HCT116 (cell line): Measurements from ENCODE around the gene FAM20C. TPM values are rescaled to one million over a fixed set of nuclear protein-coding genes. Genes with fewer than 3 reads are reported as not detected.

Experiments used
- ATAC-seq: fragments of 200-7000 bp; cut with Tn5 transposase; 2 replicates; pipeline ENCODE4 v1.9.1; 2020; ENCODE audit warnings: mild to moderate bottlenecking, moderate library complexity
- BruUV-seq: library from RNA; stranded (reverse); fragments of 400-500 nt; replicated peaks from 2 replicates; lab custom pipeline; 2021; lab: Mats Ljungman, UMichigan
- CTCF ChIA-PET: fragments of 300-600 bp; sonication (Branson Sonifier 250); formaldehyde crosslinking; loops from one replicate; lab custom pipeline; 2021; ENCODE audit warnings: antibody characterized with exemption; lab: Charles Lee
- POLR2A ChIA-PET: fragments of 300-600, 350-600 bp; sonication (Branson Sonifier 250); formaldehyde crosslinking; loops from one replicate; lab custom pipeline; 2021; ENCODE audit warnings: antibody characterized with exemption; lab: Charles Lee
- RAD21 ChIA-PET, 2 experiments: fragments of 300-600 bp; sonication (Branson Sonifier 250); formaldehyde crosslinking; loops; one replicate each; lab custom pipeline; 2023; ENCODE audit warnings: low total read pairs in 2 of 2; ENCODE audit not compliant: uncharacterized antibody in 2 of 2, unreplicated experiment in 2 of 2, low non-redundant PET in 1 of 2; lab: Charles Lee
- DNase-seq: peaks from one replicate; pipeline ENCODE4 v3.0.0-alpha.2; 2010; ENCODE audit warnings: low read depth, low spot score
- H2AFZ ChIP-seq: fragments of 200-600 bp; shearing (Covaris generic), sonication (generic); 2 replicates; pipeline ENCODE4 v1.6.1; 2017; ENCODE audit warnings: low read depth, mixed run types, mixed read lengths, antibody characterized with exemption, low read length; ENCODE audit not compliant: poor library complexity, severe bottlenecking
- H3K27ac ChIP-seq: 2 replicates; pipeline ENCODE4 v1.5.1; 2012; ENCODE audit warnings: low read depth, low read length
- H3K27me3 ChIP-seq: fragments of 200-600 bp; sonication (generic); 2 replicates; pipeline ENCODE4 v1.6.1; 2016; ENCODE audit warnings: mixed run types, low read length, mixed read lengths; ENCODE audit not compliant: insufficient read depth
- H3K36me3 ChIP-seq, 2 experiments: fragments of 200-500 bp in 1 of 2; fragments of 200-600 bp in 1 of 2; sonication (Bioruptor generic) in 1 of 2; sonication (generic) in 1 of 2; 2 replicates each; pipeline versions ENCODE4 v1.5.1 to v1.6.1; 2014 to 2016; ENCODE audit warnings: low read length in 2 of 2, inconsistent platforms in 1 of 2, mixed read lengths in 1 of 2, mixed run types in 1 of 2; ENCODE audit not compliant: insufficient read depth in 2 of 2, control insufficient read depth in 1 of 2
- H3K4me1 ChIP-seq, 2 experiments: fragments of 200-600 bp in 1 of 2; sonication (generic) in 1 of 2; 2 replicates each; pipeline versions ENCODE4 v1.5.1 to v1.6.1; 2012 to 2017; ENCODE audit warnings: low read length in 2 of 2, inconsistent platforms in 1 of 2, mild to moderate bottlenecking in 1 of 2, mixed read lengths in 1 of 2, mixed run types in 1 of 2, moderate library complexity in 1 of 2; ENCODE audit not compliant: insufficient read depth in 2 of 2, control insufficient read depth in 1 of 2
- H3K4me2 ChIP-seq: fragments of 200-600 bp; sonication (generic); 2 replicates; pipeline ENCODE4 v1.6.1; 2017; ENCODE audit warnings: mixed run types, low read length, mixed read lengths
- H3K4me3 ChIP-seq, 2 experiments: fragments of 200-600 bp in 1 of 2; sonication (generic) in 1 of 2; replicated peaks in 1 of 2; 2 replicates each; pipeline ENCODE4 v1.5.1; 2011 to 2016; ENCODE audit warnings: low read length in 2 of 2, control low read depth in 1 of 2, low read depth in 1 of 2, mild to moderate bottlenecking in 1 of 2, mixed read lengths in 1 of 2, mixed run types in 1 of 2
- H3K79me2 ChIP-seq: fragments of 200-600 bp; sonication (generic); 2 replicates; pipeline ENCODE4 v1.6.1; 2017; ENCODE audit warnings: mild to moderate bottlenecking, mixed run types, low read length, moderate library complexity, mixed read lengths; ENCODE audit not compliant: insufficient read depth
- H3K9ac ChIP-seq: fragments of 200-600 bp; sonication (generic); 2 replicates; pipeline ENCODE4 v1.6.1; 2016; ENCODE audit warnings: low read length, mixed read lengths
- H3K9me2 ChIP-seq: fragments of 200-600 bp; sonication (generic), shearing (Covaris generic); 2 replicates; pipeline ENCODE4 v1.6.1; 2017; ENCODE audit warnings: mixed run types, mild to moderate bottlenecking, moderate library complexity; ENCODE audit not compliant: insufficient read depth
- H3K9me3 ChIP-seq, 2 experiments: fragments of 200-500 bp in 1 of 2; fragments of 200-600 bp in 1 of 2; sonication (Bioruptor generic) in 1 of 2; sonication (generic) in 1 of 2; 2 replicates each; pipeline ENCODE4 v1.6.1; 2014 to 2017; ENCODE audit warnings: low read length in 2 of 2, mixed read lengths in 2 of 2, inconsistent platforms in 1 of 2, low read depth in 1 of 2, mild to moderate bottlenecking in 1 of 2, mixed run types in 1 of 2, moderate library complexity in 1 of 2; ENCODE audit not compliant: control insufficient read depth in 1 of 2, insufficient read depth in 1 of 2
- H4K20me1 ChIP-seq: fragments of 200-600 bp; sonication (generic), shearing (Covaris generic); 2 replicates; pipeline ENCODE4 v1.6.1; 2017; ENCODE audit warnings: mixed run types, mild to moderate bottlenecking, moderate library complexity; ENCODE audit not compliant: insufficient read depth
- FOSL1 ChIP-seq: IDR thresholded peaks from 2 replicates; pipeline ENCODE4 v1.6.1; 2012; ENCODE audit warnings: low read depth
- POLR2A ChIP-seq: IDR thresholded peaks from 2 replicates; pipeline ENCODE4 v1.7.0; 2011; ENCODE audit warnings: borderline replicate concordance; ENCODE audit not compliant: insufficient read depth, insufficient read length; ENCODE audit errors: extremely low read depth
- REST ChIP-seq: IDR thresholded peaks from 2 replicates; pipeline ENCODE4 v1.6.1; 2012; ENCODE audit warnings: low read depth
- TCF7L2 ChIP-seq: IDR thresholded peaks from 2 replicates; pipeline ENCODE4 v1.7.0; 2011; ENCODE audit warnings: borderline replicate concordance, inconsistent platforms; ENCODE audit not compliant: insufficient read depth, insufficient read length; ENCODE audit errors: extremely low read depth
- ZBTB33 ChIP-seq: IDR thresholded peaks from 2 replicates; pipeline ENCODE4 v1.6.1; 2011; ENCODE audit warnings: mild to moderate bottlenecking, low read length, moderate library complexity; ENCODE audit not compliant: insufficient replicate concordance; ENCODE audit errors: extremely low read depth
- intact Hi-C: fragments of 100-400 bp; cut with micrococcal nuclease; formaldehyde crosslinking; loops from 2 replicates; pipeline ENCODE4 v1.10.0; 2022
- total RNA-seq: library from RNA; stranded (reverse); gene quantifications from one replicate; pipeline ENCODE4 v1.2.1, GENCODE V29; 2021; ENCODE audit not compliant: unreplicated experiment
- TF ChIP-seq, protein P1 (sequence below), 3 experiments: fragments of 200-600 bp in 1 of 3; sonication (generic) in 1 of 3; IDR thresholded peaks in 2 of 3; conservative IDR thresholded peaks in 1 of 3; 2 replicates each; pipeline ENCODE4 v1.5.1; 2012 to 2017; ENCODE audit warnings: low read depth in 2 of 3, low read length in 2 of 3, antibody characterized with exemption in 1 of 3, borderline replicate concordance in 1 of 3, control low read depth in 1 of 3, mild to moderate bottlenecking in 1 of 3, mixed read lengths in 1 of 3, mixed run types in 1 of 3, moderate library complexity in 1 of 3; ENCODE audit not compliant: insufficient read depth in 1 of 3

Gene FAM20C
- total RNA-seq, 1 experiment from 2014 or later, result 27.1 TPM

DNA sequence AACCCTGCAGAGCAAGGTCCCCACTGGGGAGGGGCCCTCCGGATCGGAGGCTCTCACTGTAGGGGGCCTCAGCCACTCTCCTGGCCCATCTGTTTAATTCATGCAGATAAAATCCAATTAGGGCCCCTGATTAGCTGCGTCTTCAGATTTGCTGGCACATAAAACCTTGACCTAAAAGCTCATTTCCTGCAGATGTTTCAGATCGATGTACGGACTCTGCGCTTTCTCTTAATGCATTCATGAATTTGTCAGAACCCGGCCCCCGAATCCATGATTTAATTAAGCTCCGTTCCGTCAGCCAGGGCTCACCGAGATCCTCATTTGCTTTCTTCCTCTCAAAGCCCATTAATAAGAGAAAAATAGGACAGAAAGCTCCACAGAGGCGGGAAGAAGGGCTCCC, 57.6 kb downstream of the FAM20C start:
- H2AFZ ChIP-seq, result no peak overlapping the region
- CTCF ChIA-PET, result no interaction called here
- peaks cover 0 to 3% of the 10 kb centered on the region in 2 experiments; a peak in 1 of 4 replicates for H3K9me3 ChIP-seq
- no peak for DNase-seq
- POLR2A ChIA-PET, result no interaction called here
- no peaks in the 10 kb centered on the region; a peak in 1 of 4 replicates for H3K36me3 ChIP-seq
- no peaks in the 10 kb centered on the region for H3K27me3 ChIP-seq
- BruUV-seq, result no TSS peak
- no peak overlapping the region for H3K27ac ChIP-seq
- RAD21 ChIA-PET, result no interaction called here
- no peaks in the 10 kb centered on the region for H3K79me2 ChIP-seq
- no peaks in the 10 kb centered on the region for H4K20me1 ChIP-seq
- no peak overlapping the region for H3K4me3 ChIP-seq
- H3K4me2 ChIP-seq, result no peak overlapping the region
- ATAC-seq, result no peak
- no peak overlapping the region for H3K9ac ChIP-seq
- TF ChIP-seq ZBTB33 (no peak), TCF7L2 (no peak), POLR2A (no peak), REST (no peak), FOSL1 (no peak)
- TF ChIP-seq, protein P1, sequence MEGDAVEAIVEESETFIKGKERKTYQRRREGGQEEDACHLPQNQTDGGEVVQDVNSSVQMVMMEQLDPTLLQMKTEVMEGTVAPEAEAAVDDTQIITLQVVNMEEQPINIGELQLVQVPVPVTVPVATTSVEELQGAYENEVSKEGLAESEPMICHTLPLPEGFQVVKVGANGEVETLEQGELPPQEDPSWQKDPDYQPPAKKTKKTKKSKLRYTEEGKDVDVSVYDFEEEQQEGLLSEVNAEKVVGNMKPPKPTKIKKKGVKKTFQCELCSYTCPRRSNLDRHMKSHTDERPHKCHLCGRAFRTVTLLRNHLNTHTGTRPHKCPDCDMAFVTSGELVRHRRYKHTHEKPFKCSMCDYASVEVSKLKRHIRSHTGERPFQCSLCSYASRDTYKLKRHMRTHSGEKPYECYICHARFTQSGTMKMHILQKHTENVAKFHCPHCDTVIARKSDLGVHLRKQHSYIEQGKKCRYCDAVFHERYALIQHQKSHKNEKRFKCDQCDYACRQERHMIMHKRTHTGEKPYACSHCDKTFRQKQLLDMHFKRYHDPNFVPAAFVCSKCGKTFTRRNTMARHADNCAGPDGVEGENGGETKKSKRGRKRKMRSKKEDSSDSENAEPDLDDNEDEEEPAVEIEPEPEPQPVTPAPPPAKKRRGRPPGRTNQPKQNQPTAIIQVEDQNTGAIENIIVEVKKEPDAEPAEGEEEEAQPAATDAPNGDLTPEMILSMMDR (IDR thresholded peaks at IDR 0.05 in 2 of 3, conservative IDR thresholded peaks at IDR 0.05 in 1 of 3; ENCODE audit: borderline replicate concordance in 1 of 3, insufficient read depth in 1 of 3, low read depth in 2 of 3, low read length in 2 of 3), result no peak
- no peaks in the 10 kb centered on the region for H3K9me2 ChIP-seq
- H3K4me1 ChIP-seq, result no peaks in the 10 kb centered on the region
- intact Hi-C loops, result no loop called here
